Measurements from ENCODE around the gene NKX1-1.
"Not testable (repeated sequence)": the region's sequence is repeated elsewhere in the genome, so short reads cannot be mapped to it uniquely, and the experiment has no call there.

The NKX1-1 gene

DNA sequence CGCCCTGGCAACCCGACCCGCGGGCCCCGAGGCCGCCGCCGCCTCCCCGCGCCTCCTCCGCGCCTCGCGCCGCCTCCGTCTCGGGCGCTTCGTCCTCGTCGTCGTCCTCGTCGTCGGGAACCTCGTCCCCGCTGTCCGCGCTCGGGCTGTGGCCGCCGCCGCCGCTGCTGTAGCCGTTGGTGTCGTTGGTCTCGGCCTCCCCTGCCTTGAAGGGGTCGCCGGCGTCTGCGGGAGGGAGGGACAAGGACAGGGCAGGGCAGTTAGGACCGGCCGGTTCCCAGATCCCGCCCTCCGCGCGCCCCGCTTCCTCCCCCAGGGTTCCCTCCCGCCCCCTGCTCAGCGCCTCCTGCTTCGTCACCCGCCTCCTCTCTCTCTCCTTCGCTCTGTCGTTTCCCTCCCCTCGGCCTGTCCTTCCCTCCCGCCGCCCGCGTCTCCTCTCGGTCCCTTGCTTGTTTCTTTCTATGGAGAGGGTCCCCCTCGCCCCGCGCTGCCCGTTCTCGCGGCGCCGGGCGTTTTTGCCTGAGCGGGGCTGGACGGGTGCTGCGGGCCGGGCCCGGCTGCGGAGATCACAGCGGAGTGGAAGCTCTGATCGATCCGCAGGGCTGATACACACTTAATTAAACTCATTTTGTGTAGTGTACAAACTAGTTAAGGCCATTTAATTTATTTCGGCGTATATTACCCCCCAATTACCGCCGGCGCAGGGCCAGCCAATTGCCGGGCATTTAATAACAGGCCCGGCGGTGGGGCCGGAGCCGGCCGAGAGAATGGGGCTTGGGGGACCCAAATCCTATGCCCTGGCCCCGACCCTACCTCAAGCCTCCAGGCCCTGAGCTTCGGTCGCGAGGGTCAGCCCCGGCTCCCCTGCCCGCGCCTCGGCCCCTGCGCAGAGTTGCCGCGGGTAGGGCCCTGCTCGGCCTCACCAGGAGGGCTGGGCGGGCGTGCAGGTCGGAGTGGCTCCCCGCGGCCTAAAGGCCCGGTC lies 2.4 kb downstream of the NKX1-1 start:
- no peak for DNase-seq

DNA sequence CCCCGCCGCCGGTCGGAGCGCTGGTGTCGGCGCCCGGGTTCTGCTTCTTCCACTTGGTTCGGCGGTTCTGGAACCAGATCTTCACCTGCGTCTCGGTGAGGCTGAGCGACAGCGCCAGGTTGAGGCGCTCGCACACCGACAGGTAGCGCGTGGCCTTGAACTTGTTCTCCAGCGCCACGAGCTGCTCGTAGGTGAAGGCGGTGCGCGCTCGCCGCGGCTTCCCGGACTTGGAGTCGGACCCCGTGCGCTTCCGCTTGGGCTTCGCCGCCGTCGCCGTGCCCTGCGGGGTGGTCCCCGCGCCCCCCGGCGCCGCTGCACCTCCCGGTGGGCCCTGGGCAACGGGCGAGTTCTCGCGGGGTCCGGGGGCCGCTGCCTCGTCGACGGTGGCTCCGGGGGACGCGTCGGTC lies 3.1 kb downstream of the NKX1-1 start:
- no peak for DNase-seq

DNA sequence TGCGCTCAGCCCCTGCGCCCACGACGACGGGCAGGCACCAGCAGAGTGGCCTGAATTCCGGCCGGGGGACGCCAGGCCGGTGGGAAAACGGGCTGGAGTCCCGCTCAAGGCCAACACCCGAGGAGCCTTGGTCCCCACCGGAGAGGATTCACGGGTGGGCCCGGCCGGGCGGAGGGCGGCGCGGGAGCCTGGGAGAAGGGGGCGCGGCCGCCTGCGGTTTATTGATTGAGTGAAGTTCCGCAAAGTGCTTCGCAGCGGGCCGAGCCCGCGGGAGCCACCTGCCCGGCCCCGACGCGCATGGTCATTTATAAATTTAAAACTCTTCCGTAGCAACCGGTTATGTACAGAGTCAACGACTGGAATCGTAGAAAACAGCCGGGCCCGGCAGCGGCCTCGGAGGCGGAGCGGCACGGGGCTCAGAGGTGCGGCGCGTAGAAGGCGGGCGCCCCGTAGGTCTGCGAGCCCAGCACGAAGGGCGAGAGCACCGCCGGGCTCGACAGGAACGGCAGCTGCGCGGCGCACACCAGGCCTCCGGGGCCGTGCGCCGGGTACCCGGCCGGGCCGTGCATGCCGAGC lies 3.6 kb downstream of the NKX1-1 start:
- no peak for DNase-seq

- no peak for DNase-seq
Observed at GRCh38 chr4:1402021-1402515, 4.2 kb downstream of the NKX1-1 start.

GRCh38 chr4:1401409-1402020 lies 4.7 kb downstream of the NKX1-1 start:
- DNase-seq = no peak

GRCh38 chr4:1400831-1401408 lies 5.3 kb downstream of the NKX1-1 start:
- DNase-seq = no peak

DNA sequence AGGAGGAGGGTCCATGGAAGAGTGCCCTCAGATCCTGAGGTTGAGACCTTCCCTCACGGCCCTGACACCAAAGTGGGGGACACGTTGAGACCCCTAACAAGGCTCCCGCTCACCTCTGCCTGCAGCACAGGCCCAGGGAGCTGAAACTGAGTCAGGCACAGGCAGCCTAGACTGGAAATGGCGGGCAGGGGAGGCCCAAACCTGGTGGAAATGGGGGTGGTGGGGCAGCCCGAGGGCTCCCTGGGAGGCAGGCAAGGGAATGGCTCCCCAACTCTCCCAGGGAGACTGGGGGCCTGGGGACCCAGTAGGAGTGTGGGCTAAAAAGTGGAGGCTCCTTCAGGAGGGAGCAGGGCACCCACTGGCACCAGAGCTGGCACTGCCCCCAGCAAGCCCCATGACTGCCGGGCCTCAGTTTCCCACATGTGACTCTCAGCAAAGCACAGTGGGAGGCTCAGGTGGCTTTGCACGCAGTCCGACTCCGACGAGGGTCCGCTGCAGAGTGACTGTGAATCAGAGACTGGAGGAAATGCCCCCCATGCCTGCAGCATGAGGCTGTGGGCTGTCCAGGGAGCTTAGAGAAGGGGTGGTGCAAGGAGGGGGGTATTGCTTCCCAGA lies 5.9 kb downstream of the NKX1-1 start:
- no peak for DNase-seq

GRCh38 chr4:1399508-1400190 lies 6.6 kb downstream of the NKX1-1 start:
- no peak for DNase-seq

GRCh38 chr4:1398681-1399507 lies 7.3 kb downstream of the NKX1-1 start:
- DNase-seq = no peak

GRCh38 chr4:1396806-1397455 lies 9.3 kb downstream of the NKX1-1 start:
- no peak for DNase-seq

GRCh38 chr4:1395941-1396805 lies 10.1 kb downstream of the NKX1-1 start:
- DNase-seq = no peak

DNA sequence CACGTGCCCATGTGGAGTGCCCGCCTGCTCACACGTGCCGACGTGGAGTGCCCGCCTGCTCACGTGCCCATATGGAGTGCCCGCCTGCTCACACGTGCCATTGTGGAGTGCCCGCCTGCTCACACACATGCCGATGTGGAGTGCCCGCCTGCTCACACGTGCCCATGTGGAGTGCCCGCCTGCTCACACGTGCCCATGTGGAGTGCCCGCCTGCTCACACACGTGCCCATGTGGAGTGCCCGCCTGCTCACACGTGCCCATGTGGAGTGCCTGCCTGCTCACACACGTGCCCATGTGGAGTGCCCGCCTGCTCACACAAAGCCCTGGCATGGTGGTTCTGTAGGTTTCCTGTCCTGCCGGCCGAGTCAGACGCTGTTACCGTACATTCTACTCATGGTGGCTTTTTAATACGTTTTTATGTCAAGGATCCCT lies 10.8 kb downstream of the NKX1-1 start:
- DNase-seq = not testable (repeated sequence)

DNA sequence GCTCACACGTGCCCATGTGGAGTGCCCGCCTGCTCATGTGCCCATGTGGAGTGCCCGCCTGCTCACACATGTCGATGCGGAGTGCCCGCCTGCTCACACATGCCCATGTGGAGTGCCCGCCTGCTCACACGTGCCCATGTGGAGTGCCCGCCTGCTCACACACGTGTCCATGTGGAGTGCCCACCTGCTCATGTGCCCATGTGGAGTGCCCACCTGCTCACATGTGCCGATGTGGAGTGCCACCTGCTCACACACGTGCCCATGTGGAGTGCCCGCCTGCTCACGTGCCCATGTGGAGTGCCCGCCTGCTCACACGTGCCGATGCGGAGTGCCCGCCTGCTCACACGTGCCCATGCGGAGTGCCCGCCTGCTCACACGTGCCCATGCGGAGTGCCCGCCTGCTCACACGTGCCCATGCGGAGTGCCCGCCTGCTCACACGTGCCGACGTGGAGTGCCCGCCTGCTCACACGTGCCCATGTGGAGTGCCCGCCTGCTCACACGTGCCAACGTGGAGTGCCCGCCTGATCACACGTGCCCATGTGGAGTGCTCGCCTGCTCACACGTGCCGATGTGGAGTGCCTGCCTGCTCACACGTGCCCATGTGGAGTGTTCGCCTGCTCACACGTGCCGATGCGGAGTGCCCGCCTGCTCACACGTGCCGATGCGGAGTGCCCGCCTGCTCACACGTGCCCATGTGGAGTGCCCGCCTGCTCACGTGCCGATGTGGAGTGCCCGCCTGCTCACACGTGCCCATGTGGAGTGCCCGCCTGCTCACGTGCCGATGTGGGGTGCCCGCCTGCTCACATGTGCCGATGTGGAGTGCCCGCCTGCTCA lies 11.5 kb downstream of the NKX1-1 start:
- DNase-seq = not testable (repeated sequence)

DNA sequence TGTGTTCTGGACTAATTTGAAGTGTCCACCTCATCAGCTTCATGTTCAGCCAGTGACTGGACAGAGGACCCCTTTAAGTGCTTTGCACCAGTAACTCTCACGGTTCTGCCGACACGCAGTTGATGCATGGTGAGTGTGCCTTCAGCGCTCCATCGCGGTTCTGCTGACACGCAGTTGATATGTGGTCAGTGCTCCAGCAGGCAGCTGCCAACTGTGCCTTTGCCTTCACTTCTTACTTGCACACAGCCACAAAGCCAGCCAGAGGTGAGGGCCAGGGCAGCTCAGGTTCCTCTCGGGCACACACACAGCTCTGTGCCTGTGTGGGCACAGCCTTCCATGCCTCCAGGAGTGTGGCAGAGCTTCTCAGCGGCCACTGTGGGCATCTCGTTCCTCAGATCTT lies 12.4 kb downstream of the NKX1-1 start:
- DNase-seq = no peak

- DNase-seq = not testable (repeated sequence)
Observed at GRCh38 chr4:1393363-1393762, 12.9 kb downstream of the NKX1-1 start.

DNA sequence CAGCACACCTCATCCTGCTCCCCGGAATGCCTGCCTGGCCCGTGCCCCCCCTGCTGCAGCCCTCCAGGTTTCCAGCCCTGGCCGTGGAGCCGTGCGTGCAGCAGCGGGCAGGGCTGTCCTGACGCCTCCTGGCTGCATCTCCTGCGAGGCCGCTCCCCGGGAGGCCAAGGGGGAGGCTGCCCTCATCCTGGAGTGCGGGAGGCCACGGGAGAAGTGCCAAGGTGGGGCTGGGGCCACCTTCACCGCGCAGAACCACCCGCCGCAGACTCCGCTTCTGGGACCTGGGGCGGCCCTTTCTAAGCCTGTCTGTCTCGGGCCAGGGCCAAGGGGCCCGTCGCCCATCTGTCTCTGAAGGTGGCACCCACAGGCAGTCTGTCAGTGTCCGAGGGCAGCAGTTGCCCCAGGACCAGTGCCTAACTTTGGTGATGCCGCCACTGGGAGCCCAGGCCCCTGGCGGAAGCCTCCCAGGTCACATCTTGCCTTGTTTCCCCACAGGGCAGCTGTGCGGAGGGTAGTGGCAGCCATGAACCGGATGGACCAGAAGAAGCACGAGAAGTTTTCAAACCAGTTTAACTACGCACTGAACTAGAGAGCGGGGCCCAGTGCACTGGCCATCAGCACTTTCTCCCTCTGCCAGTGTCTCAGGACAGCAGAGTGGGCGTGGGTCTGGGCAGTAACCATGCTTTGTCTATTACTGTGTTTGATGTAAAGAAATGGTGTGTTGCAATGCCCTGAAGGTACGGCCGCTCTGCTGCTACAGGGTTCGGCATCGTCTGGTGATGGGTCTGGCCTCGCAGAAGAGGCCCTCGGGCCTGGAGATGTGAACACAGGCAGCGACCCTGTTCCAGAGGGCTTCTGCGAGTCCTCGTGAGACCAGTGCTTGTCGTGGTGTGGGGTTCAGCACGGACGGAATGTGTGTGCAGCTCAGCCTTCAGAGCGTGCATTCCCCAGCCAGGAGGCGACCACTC lies 20.6 kb downstream of the NKX1-1 start:
- no peak for DNase-seq

DNA sequence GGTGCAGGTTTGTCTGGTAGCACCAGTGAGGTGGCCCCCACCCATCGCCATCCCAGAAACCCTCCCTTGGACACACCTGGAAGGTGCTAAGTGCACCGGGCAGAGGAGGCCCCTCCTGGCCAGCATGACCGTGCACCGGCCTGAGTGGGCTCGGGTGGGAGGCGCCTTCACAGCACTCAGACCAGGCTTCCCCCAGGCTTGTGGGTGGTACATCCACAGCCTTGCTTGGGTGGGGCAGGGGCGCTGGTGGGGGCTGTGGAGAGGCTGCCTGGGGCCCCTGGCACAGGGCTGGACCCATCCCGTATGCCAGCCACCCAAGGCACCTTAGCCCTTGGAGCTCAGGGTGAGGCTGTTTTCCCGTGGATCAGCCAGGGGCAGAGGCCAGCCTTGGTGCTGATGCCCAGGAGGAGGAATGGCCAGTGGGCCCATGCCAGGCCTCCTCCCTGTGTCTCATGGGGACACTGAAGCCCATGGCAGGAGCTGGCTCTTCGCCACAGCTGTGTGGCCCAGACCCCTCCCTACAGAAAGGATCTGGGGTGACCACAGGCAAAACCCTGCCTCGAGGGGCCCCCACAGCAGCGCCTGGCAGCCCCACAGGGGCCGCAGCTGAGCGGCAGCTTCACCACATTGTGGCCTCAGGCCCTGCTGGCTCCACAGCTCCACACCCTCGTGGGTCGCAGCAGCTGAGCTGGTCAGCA lies 21.4 kb downstream of the NKX1-1 start:
- no peak for DNase-seq

All from T1000 (cell line).